Caco-2 (cell line): ENCODE measurements around the gene PEX16. TPM values are rescaled to one million over a fixed set of nuclear protein-coding genes. Genes with fewer than 3 reads are reported as not detected.

Source experiments
- BruUV-seq: library from RNA; stranded (reverse); fragments of 400-500 nt; replicated peaks from 2 replicates; lab custom pipeline; 2021; lab: Mats Ljungman, UMichigan
- CTCF ChIA-PET: fragments of 300-600 bp; sonication (Branson Sonifier 250); formaldehyde crosslinking; loops from one replicate; lab custom pipeline; 2022; ENCODE audit warnings: antibody characterized with exemption; lab: Charles Lee
- POLR2A ChIA-PET: fragments of 300-600 bp; sonication (Branson Sonifier 250); formaldehyde crosslinking; loops from one replicate; lab custom pipeline; 2022; ENCODE audit warnings: antibody characterized with exemption; lab: Charles Lee
- DNase-seq, 2 experiments: peaks; one replicate each; pipeline versions ENCODE4 v3.0.0 to v3.0.0-alpha.2; 2020 to 2022
- H3K27me3 ChIP-seq: replicated peaks from 2 replicates; pipeline ENCODE4 v1.6.0; 2011; ENCODE audit warnings: low read length; ENCODE audit not compliant: control insufficient read depth, insufficient read depth
- H3K36me3 ChIP-seq: 2 replicates; pipeline ENCODE4 v1.5.1; 2011; ENCODE audit warnings: low read length; ENCODE audit not compliant: control insufficient read depth, insufficient read depth
- H3K4me1 ChIP-seq: fragments of 250-450 bp; sonication (Bioruptor Pico); 2 replicates; pipeline ENCODE4 v1.5.1; 2020; ENCODE audit warnings: mild to moderate bottlenecking
- H3K4me3 ChIP-seq: 2 replicates; pipeline ENCODE4 v1.5.1; 2011; ENCODE audit warnings: low read depth, mild to moderate bottlenecking, control low read depth, low read length
- H3K9me3 ChIP-seq: fragments of 250-450 bp; sonication (Bioruptor Pico); 2 replicates; pipeline ENCODE4 v1.5.1; 2020; ENCODE audit warnings: mild to moderate bottlenecking, moderate library complexity
- H3K27ac Mint-ChIP-seq: one replicate; pipeline ENCODE4 v1.8.0; 2022; ENCODE audit warnings: mixed read lengths; ENCODE audit not compliant: unreplicated experiment
- H3K27me3 Mint-ChIP-seq: one replicate; pipeline ENCODE4 v1.8.0; 2022; ENCODE audit warnings: mixed read lengths; ENCODE audit not compliant: insufficient read depth, unreplicated experiment
- H3K36me3 Mint-ChIP-seq: one replicate; pipeline ENCODE4 v1.8.0; 2022; ENCODE audit warnings: mild to moderate bottlenecking, mixed read lengths; ENCODE audit not compliant: insufficient read depth, unreplicated experiment
- H3K4me1 Mint-ChIP-seq: one replicate; pipeline ENCODE4 v1.8.0; 2022; ENCODE audit warnings: low read depth, mixed read lengths; ENCODE audit not compliant: unreplicated experiment
- H3K4me3 Mint-ChIP-seq: one replicate; pipeline ENCODE4 v1.8.0; 2022; ENCODE audit warnings: mild to moderate bottlenecking, moderate library complexity, mixed read lengths; ENCODE audit not compliant: unreplicated experiment
- H3K9me3 Mint-ChIP-seq: one replicate; pipeline ENCODE4 v1.8.0; 2022; ENCODE audit warnings: mixed read lengths; ENCODE audit not compliant: unreplicated experiment
- intact Hi-C: fragments of 100-400 bp; cut with micrococcal nuclease; formaldehyde crosslinking; loops from one replicate; pipeline ENCODE4 v1.10.0; 2022; ENCODE audit not compliant: unreplicated experiment
- total RNA-seq: library from RNA; stranded (reverse); gene quantifications from 2 replicates; pipeline ENCODE4 v1.2.3, GENCODE V29; 2022
- TF ChIP-seq, protein P1 (sequence below), 2 experiments: fragments of 200-600 bp in 1 of 2; IDR thresholded peaks; 1 replicate in 1 of 2; 2 replicates in 1 of 2; pipeline versions ENCODE4 v1.5.1 to v1.8.0; 2011 to 2022; ENCODE audit warnings: antibody characterized with exemption in 1 of 2, control low read depth in 1 of 2, inconsistent platforms in 1 of 2, low read depth in 1 of 2, low read length in 1 of 2, mild to moderate bottlenecking in 1 of 2, moderate library complexity in 1 of 2; ENCODE audit not compliant: insufficient read depth in 1 of 2, severe bottlenecking in 1 of 2, unreplicated experiment in 1 of 2

The PEX16 gene
- total RNA-seq, 1 experiment from 2014 or later: 41.4 TPM

DNA sequence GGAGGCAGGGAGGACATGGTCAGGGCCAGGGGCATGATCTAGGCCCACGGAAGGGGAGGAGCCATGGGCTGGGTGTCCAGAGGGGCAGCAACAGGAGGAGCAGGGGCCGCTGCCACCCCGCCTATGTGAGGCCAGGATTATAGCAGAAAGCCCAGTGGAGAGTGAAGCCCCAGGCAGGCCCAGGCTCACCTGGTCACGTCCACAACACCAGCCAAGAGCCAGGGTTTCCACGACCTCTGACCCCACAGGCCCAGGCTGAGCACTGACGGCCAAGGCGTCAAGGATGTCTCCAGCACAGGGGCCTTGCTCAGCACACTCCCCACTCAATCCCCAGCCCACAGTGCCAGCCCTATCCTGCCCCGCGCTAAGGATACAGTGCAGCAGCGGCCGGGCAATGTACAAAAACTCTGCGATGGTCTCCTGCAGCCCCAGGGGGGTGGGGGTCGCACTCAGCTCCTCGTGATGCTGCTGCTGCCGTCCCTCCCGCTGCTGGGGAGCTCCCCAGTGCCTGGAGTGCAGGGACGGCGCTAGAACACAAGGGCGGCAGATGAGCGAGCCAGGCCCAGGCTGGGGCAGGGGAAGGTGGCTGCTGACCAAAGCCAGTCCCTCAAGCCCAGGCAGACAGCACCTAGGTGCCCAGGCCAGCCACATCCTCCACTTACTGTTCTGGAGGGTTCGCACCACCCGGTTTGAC, 3.6 kb downstream of the PEX16 start:
- Mint-ChIP-seq H3K27me3 (no peaks in the 10 kb centered on the region), H3K9me3 (no peaks in the 10 kb centered on the region), H3K27ac (no peak overlapping the region), H3K4me3 (no peak overlapping the region), H3K4me1 (no peaks in the 10 kb centered on the region), H3K36me3 (peaks cover 30% of the 10 kb centered on the region)
- POLR2A ChIA-PET: no interaction called here
- intact Hi-C loops: no loop called here
- H3K4me3 ChIP-seq: no peak overlapping the region
- peaks cover 5% of the 10 kb centered on the region; the same call in 1 of the 2 replicates for H3K4me1 ChIP-seq
- CTCF ChIA-PET: interaction anchor here (0.6 kb wide), 1 partner anchor 8 kb away, joined by 3 read pairs; no protein-coding TSS in a partner anchor
- BruUV-seq: no TSS peak
- no peaks in the 10 kb centered on the region for H3K27me3 ChIP-seq
- TF ChIP-seq, protein P1, sequence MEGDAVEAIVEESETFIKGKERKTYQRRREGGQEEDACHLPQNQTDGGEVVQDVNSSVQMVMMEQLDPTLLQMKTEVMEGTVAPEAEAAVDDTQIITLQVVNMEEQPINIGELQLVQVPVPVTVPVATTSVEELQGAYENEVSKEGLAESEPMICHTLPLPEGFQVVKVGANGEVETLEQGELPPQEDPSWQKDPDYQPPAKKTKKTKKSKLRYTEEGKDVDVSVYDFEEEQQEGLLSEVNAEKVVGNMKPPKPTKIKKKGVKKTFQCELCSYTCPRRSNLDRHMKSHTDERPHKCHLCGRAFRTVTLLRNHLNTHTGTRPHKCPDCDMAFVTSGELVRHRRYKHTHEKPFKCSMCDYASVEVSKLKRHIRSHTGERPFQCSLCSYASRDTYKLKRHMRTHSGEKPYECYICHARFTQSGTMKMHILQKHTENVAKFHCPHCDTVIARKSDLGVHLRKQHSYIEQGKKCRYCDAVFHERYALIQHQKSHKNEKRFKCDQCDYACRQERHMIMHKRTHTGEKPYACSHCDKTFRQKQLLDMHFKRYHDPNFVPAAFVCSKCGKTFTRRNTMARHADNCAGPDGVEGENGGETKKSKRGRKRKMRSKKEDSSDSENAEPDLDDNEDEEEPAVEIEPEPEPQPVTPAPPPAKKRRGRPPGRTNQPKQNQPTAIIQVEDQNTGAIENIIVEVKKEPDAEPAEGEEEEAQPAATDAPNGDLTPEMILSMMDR (IDR thresholded peaks at IDR 0.05; ENCODE audit: insufficient read depth in 1 of 2, low read depth in 1 of 2, low read length in 1 of 2, severe bottlenecking in 1 of 2, unreplicated experiment in 1 of 2): no peak
- no peak for DNase-seq
- H3K36me3 ChIP-seq: peaks cover 3% of the 10 kb centered on the region
- H3K9me3 ChIP-seq: no peaks in the 10 kb centered on the region

DNA sequence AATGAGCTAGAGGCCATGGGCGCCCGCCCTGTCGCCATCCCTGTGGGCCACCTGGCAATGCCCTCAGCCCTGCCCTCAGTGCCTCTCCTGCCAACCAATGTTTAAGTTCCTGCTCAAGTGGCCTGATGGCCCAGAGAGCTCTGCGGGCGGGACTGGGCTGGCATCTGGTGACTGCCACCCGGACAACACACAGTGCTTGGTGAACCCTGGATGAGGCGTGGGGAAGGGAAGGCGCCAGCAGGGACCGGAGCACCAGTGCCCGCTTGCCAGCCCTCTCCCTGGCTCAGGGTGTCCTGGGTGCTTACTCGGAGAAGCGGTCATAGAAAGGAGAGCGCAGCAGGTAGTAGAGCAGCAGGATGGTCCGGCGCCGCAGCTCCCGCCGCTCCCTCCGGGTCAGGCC, 4.2 kb downstream of the PEX16 start:
- H3K9me3 ChIP-seq: no peaks in the 10 kb centered on the region
- BruUV-seq: no TSS peak
- no peaks in the 10 kb centered on the region for H3K27me3 ChIP-seq
- POLR2A ChIA-PET: no interaction called here
- Mint-ChIP-seq H3K27me3 (no peaks in the 10 kb centered on the region), H3K27ac (no peak overlapping the region), H3K4me3 (no peak overlapping the region), H3K36me3 (peaks cover 31% of the 10 kb centered on the region), H3K4me1 (no peaks in the 10 kb centered on the region), H3K9me3 (no peaks in the 10 kb centered on the region)
- TF ChIP-seq, protein P1 (IDR thresholded peaks at IDR 0.05; ENCODE audit: insufficient read depth in 1 of 2, low read depth in 1 of 2, low read length in 1 of 2, severe bottlenecking in 1 of 2, unreplicated experiment in 1 of 2): no peak
- H3K4me3 ChIP-seq: no peak overlapping the region
- peaks cover 5% of the 10 kb centered on the region; the same call in 1 of the 2 replicates for H3K4me1 ChIP-seq
- CTCF ChIA-PET: interaction anchor here (0.6 kb wide), 1 partner anchor 8 kb away, joined by 3 read pairs; no protein-coding TSS in a partner anchor
- intact Hi-C loops: no loop called here
- no peak for DNase-seq
- peaks cover 3% of the 10 kb centered on the region for H3K36me3 ChIP-seq

DNA sequence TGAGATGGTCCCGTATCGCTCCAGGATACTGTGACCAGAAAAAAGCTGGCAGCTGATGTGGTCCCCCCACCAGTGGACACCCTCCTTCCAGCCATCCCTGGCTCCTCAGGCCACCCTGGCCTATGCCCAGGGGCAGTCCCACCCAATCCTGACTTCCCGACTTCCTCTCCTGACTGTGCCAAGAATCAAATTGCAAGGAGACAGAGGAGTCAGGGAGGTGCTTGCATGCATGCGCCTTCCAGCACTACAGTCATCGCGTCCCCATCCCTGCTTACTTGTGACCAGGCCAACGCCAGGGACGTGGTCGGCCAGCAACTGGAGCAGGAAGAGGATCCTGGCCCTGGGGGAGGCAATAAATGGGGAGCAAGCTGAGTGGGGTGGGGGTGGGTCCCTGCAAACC, 7.1 kb downstream of the PEX16 start:
- no peak overlapping the region for H3K27ac Mint-ChIP-seq
- H3K36me3 Mint-ChIP-seq: peaks cover 35% of the 10 kb centered on the region
- BruUV-seq: no TSS peak
- H3K36me3 ChIP-seq: peaks cover 3% of the 10 kb centered on the region
- H3K27me3 ChIP-seq: no peaks in the 10 kb centered on the region
- POLR2A ChIA-PET: no interaction called here
- no peak for DNase-seq
- no peaks in the 10 kb centered on the region for H3K4me1 Mint-ChIP-seq
- intact Hi-C loops: no loop called here
- no peaks in the 10 kb centered on the region for H3K9me3 ChIP-seq
- H3K4me1 ChIP-seq: no peaks in the 10 kb centered on the region
- no peaks in the 10 kb centered on the region for H3K9me3 Mint-ChIP-seq
- H3K27me3 Mint-ChIP-seq: no peaks in the 10 kb centered on the region
- no peak overlapping the region for H3K4me3 ChIP-seq
- TF ChIP-seq, protein P1 (IDR thresholded peaks at IDR 0.05; ENCODE audit: insufficient read depth in 1 of 2, low read depth in 1 of 2, low read length in 1 of 2, severe bottlenecking in 1 of 2, unreplicated experiment in 1 of 2): no peak
- CTCF ChIA-PET: no interaction called here
- H3K4me3 Mint-ChIP-seq: no peak overlapping the region
